ENCODE results near the gene CLINT1. TPM values are rescaled to one million over a fixed set of nuclear protein-coding genes. Genes with fewer than 3 reads are reported as not detected.

Gene CLINT1
- total RNA-seq, 5 donors from 2014 or later (not counting 1 experiment from before 2014, with no cell fraction given): 61.1 to 78.6 (median 63.6) TPM

GRCh38 chr5:157743163-157744050 is 115.5 kb downstream of the CLINT1 start, which contains the start of gene LSM11:
TSS of gene LSM11 (plus strand) at chr5:157743712. CDS start at chr5:157743751, 39 bp downstream.
- ATAC-seq (replicated peaks in 1 of 4): peak; percentile 91 to 98 (median 93)
- peak within 1 kb of the TSS; percentile 4 to 86 for H3K27ac Mint-ChIP-seq
- under 1% methylated on average over 75 of the region's 79 CpGs for WGBS (ENCODE audit: insufficient coverage)

GRCh38 chr5:157741131-157741530 is 117.8 kb downstream of the CLINT1 start:
- POLR2A ChIA-PET: interaction anchor here (0.6 kb wide), 3 partner anchors 10 to 310 kb away, joined by 3 to 6 read pairs (median 4); no protein-coding TSS in a partner anchor
- no peak overlapping the region for H3K27ac Mint-ChIP-seq
- H3K9me3 Mint-ChIP-seq: no peaks in the 10 kb centered on the region
- DNase-seq (no peak), ATAC-seq (replicated peaks in 1 of 4) (no peak)
- Histone ChIP-seq H3K27ac (ENCODE audit: low read length) (no peak overlapping the region), H3K36me3 (ENCODE audit: control insufficient read depth in 2 of 2, extremely low read depth in 1 of 2, insufficient read depth in 1 of 2, low read length in 1 of 2) (peaks cover 0 to 6% of the 10 kb centered on the region in 2 donors), H3K9me3 (no peaks in the 10 kb centered on the region), H3K4me3 (ENCODE audit: control insufficient read depth in 1 of 2, extremely low read depth in 1 of 2, low read length in 1 of 2) (no peak overlapping the region), H3K27me3 (replicated peaks in 1 of 2; ENCODE audit: control insufficient read depth in 2 of 2, extremely low read depth in 1 of 2, insufficient read depth in 2 of 2, low read length in 1 of 2) (no peaks in the 10 kb centered on the region), H3K4me1 (ENCODE audit: control insufficient read depth in 1 of 2, extremely low read depth in 1 of 2, insufficient read depth in 2 of 2, low read length in 2 of 2) (peaks cover 11 to 13% of the 10 kb centered on the region in 2 experiments)
- H3K36me3 Mint-ChIP-seq: peaks cover 24% of the 10 kb centered on the region
- no peak overlapping the region for H3K4me3 Mint-ChIP-seq
- no CpG with 5 or more reads among the region's 4 CpGs for WGBS (ENCODE audit: insufficient coverage)
- CTCF ChIA-PET: interaction anchor here (0.6 to 5.1 kb wide), 8 partner anchors 10 to 388 kb away, joined by 3 to 44 read pairs (median 4); partner anchors contain the start of gene THG1L (in 1 of the 2)
- H3K27me3 Mint-ChIP-seq: no peaks in the 10 kb centered on the region
- H3K4me1 Mint-ChIP-seq: peaks cover 23 to 27% (median 25%) of the 10 kb centered on the region in 3 donors

More at GRCh38 chr5:157743163-157744050, 115.5 kb downstream of the CLINT1 start, which contains the start of gene LSM11:
- DNase-seq: peak; percentile 73 to 94 (median 87)
- Mint-ChIP-seq H3K4me1 (peaks cover 23 to 30% (median 27%) of the 10 kb centered on the region in 3 donors), H3K27me3 (no peaks in the 10 kb centered on the region), H3K9me3 (no peaks in the 10 kb centered on the region), H3K36me3 (peaks cover 11% of the 10 kb centered on the region), H3K4me3 (peak within 1 kb of the TSS; percentile 79 to 97 (median 92))
- H3K27ac ChIP-seq (ENCODE audit: low read length): no peak within 1 kb of the TSS
- CTCF ChIA-PET: interaction anchor here (0.5 to 5.1 kb wide), 34 partner anchors 9 to 1363 kb away, joined by 3 to 44 read pairs (median 4); partner anchors contain the start of genes MED7 (in 2 of the 2), THG1L (in 2 of the 2) and CLINT1 (in 1 of the 2)
- H3K27me3 ChIP-seq (replicated peaks in 1 of 2; ENCODE audit: control insufficient read depth in 2 of 2, extremely low read depth in 1 of 2, insufficient read depth in 2 of 2, low read length in 1 of 2): no peaks in the 10 kb centered on the region
- H3K9me3 ChIP-seq: no peaks in the 10 kb centered on the region
- POLR2A ChIA-PET: interaction anchor here (0.6 to 0.9 kb wide), 3 partner anchors 26 to 1638 kb away, joined by 3 to 6 read pairs (median 3); no protein-coding TSS in a partner anchor
- H3K4me3 ChIP-seq (ENCODE audit: control insufficient read depth in 1 of 2, extremely low read depth in 1 of 2, low read length in 1 of 2): peak within 1 kb of the TSS; percentile 56 to 75
- H3K4me1 ChIP-seq (ENCODE audit: control insufficient read depth in 1 of 2, extremely low read depth in 1 of 2, insufficient read depth in 2 of 2, low read length in 2 of 2): peaks cover 11 to 13% of the 10 kb centered on the region in 2 experiments
- no peaks in the 10 kb centered on the region for H3K36me3 ChIP-seq (ENCODE audit: control insufficient read depth in 2 of 2, extremely low read depth in 1 of 2, insufficient read depth in 1 of 2, low read length in 1 of 2)

- Mint-ChIP-seq H3K27me3 (no peaks in the 10 kb centered on the region), H3K4me1 (peaks cover 18 to 22% (median 20%) of the 10 kb centered on the region in 3 donors), H3K4me3 (no peak overlapping the region), H3K36me3 (peaks cover 28% of the 10 kb centered on the region), H3K27ac (no peak overlapping the region), H3K9me3 (no peaks in the 10 kb centered on the region)
- ChIA-PET POLR2A (no interaction called here), CTCF (no interaction called here)
- Histone ChIP-seq H3K4me1 (ENCODE audit: control insufficient read depth in 1 of 2, extremely low read depth in 1 of 2, insufficient read depth in 2 of 2, low read length in 2 of 2) (peaks cover 9 to 13% of the 10 kb centered on the region in 2 experiments), H3K9me3 (no peaks in the 10 kb centered on the region), H3K4me3 (ENCODE audit: control insufficient read depth in 1 of 2, extremely low read depth in 1 of 2, low read length in 1 of 2) (no peak overlapping the region), H3K36me3 (ENCODE audit: control insufficient read depth in 2 of 2, extremely low read depth in 1 of 2, insufficient read depth in 1 of 2, low read length in 1 of 2) (peaks cover 0 to 7% of the 10 kb centered on the region in 2 donors), H3K27ac (ENCODE audit: low read length) (no peak overlapping the region), H3K27me3 (replicated peaks in 1 of 2; ENCODE audit: control insufficient read depth in 2 of 2, extremely low read depth in 1 of 2, insufficient read depth in 2 of 2, low read length in 1 of 2) (no peaks in the 10 kb centered on the region)
- ATAC-seq (replicated peaks in 1 of 4) (no peak), DNase-seq (peak in 4 of 35 experiments; percentile 6 to 55 (median 12))
- 33% methylated on average over 2 of the region's 3 CpGs for WGBS (ENCODE audit: insufficient coverage)
Observed at GRCh38 chr5:157740229-157740610, 118.7 kb downstream of the CLINT1 start.

DNA sequence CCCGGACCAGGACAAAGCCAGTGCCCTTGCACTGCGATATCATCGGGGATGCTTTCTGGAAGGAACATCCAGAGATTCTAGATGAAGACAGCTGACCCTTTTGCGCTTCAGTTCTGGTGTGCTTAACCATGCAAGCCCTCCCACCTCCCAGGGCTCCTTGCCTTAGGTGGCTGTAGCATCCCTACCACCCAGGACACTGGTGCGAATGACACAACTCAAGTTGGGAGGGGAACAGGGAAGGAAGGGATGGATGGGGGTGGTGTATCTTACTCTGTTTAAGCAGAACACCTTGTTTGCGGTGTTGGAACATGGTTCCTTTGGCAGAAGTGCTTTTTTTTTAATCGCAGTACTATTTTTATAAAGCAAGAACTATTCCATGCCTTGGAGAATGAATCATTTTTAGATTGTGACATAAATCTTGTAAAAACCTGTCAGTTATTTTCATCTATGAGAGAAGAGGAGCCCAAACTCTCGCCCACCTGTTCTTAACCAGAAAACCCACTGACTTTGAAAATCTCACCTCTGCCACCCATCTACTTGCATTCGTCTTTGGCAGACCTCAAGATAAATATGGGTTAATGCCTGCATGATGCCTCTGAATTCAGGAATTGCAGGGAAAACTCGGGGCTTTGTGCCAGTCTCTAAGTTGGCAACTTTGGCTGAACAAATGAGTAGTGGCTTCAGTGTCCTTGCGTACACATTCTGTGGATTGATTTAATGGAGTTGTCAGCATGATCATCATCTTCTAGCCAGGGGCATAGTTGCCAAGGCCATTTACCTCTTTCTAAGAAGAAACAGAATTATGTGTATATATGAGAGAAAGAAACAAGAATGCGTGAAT is 119.3 kb downstream of the CLINT1 start:
- CTCF ChIA-PET: interaction anchor here in 1 of 2 donors (0.8 kb wide), 1 partner anchor 305 kb away, joined by 4 read pairs; no protein-coding TSS in a partner anchor
- no peaks in the 10 kb centered on the region for H3K27me3 Mint-ChIP-seq
- WGBS (ENCODE audit: insufficient coverage): 93% methylated on average over 5 of the region's 12 CpGs

GRCh38 chr5:157735991-157736390 is 123.0 kb downstream of the CLINT1 start:
- H3K36me3 ChIP-seq (ENCODE audit: control insufficient read depth in 2 of 2, extremely low read depth in 1 of 2, insufficient read depth in 1 of 2, low read length in 1 of 2): peaks cover 0 to 24% of the 10 kb centered on the region in 2 donors
- H3K4me3 ChIP-seq (ENCODE audit: control insufficient read depth in 1 of 2, extremely low read depth in 1 of 2, low read length in 1 of 2): no peak overlapping the region
- no peaks in the 10 kb centered on the region for H3K27me3 ChIP-seq (replicated peaks in 1 of 2; ENCODE audit: control insufficient read depth in 2 of 2, extremely low read depth in 1 of 2, insufficient read depth in 2 of 2, low read length in 1 of 2)
- POLR2A ChIA-PET: no interaction called here
- H3K27ac ChIP-seq (ENCODE audit: low read length): no peak overlapping the region
- no peaks in the 10 kb centered on the region for H3K9me3 ChIP-seq
- no peak for DNase-seq
- H3K9me3 Mint-ChIP-seq: no peaks in the 10 kb centered on the region
- no peak for ATAC-seq (replicated peaks in 1 of 4)
- CTCF ChIA-PET: interaction anchor here in 1 of 2 donors (0.7 kb wide), 1 partner anchor 63 kb away, joined by 4 read pairs; no protein-coding TSS in a partner anchor
- 85% methylated on average over 4 of the region's 6 CpGs for WGBS (ENCODE audit: insufficient coverage)
- H3K4me3 Mint-ChIP-seq: no peak overlapping the region
- no peaks in the 10 kb centered on the region for H3K27me3 Mint-ChIP-seq
- peaks cover 14 to 22% (median 20%) of the 10 kb centered on the region in 3 donors for H3K4me1 Mint-ChIP-seq
- peaks cover 0 to 12% of the 10 kb centered on the region in 2 experiments for H3K4me1 ChIP-seq (ENCODE audit: control insufficient read depth in 1 of 2, extremely low read depth in 1 of 2, insufficient read depth in 2 of 2, low read length in 2 of 2)
- H3K27ac Mint-ChIP-seq: no peak overlapping the region
- H3K36me3 Mint-ChIP-seq: peaks cover 38% of the 10 kb centered on the region

More for the DNA sequence above, 119.3 kb downstream of the CLINT1 start:
- no peaks in the 10 kb centered on the region for H3K9me3 ChIP-seq
- POLR2A ChIA-PET: no interaction called here
- peaks cover 5 to 10% of the 10 kb centered on the region in 2 experiments for H3K4me1 ChIP-seq (ENCODE audit: control insufficient read depth in 1 of 2, extremely low read depth in 1 of 2, insufficient read depth in 2 of 2, low read length in 2 of 2)
- peaks cover 0 to 9% of the 10 kb centered on the region in 2 donors for H3K36me3 ChIP-seq (ENCODE audit: control insufficient read depth in 2 of 2, extremely low read depth in 1 of 2, insufficient read depth in 1 of 2, low read length in 1 of 2)
- H3K27ac ChIP-seq (ENCODE audit: low read length): no peak overlapping the region
- no peak overlapping the region for H3K4me3 ChIP-seq (ENCODE audit: control insufficient read depth in 1 of 2, extremely low read depth in 1 of 2, low read length in 1 of 2)
- peaks cover 12 to 16% (median 14%) of the 10 kb centered on the region in 3 donors for H3K4me1 Mint-ChIP-seq
- no peak overlapping the region for H3K27ac Mint-ChIP-seq
- H3K36me3 Mint-ChIP-seq: peaks cover 28% of the 10 kb centered on the region
- no peaks in the 10 kb centered on the region for H3K9me3 Mint-ChIP-seq
- no peak for ATAC-seq (replicated peaks in 1 of 4)
- no peaks in the 10 kb centered on the region for H3K27me3 ChIP-seq (replicated peaks in 1 of 2; ENCODE audit: control insufficient read depth in 2 of 2, extremely low read depth in 1 of 2, insufficient read depth in 2 of 2, low read length in 1 of 2)
- DNase-seq: no peak
- H3K4me3 Mint-ChIP-seq: no peak overlapping the region
